ENCODE data around the gene PAWR.
"Not testable (repeated sequence)": the region's sequence is repeated elsewhere in the genome, so short reads cannot be mapped to it uniquely, and the experiment has no call there.

PAWR gene

DNA sequence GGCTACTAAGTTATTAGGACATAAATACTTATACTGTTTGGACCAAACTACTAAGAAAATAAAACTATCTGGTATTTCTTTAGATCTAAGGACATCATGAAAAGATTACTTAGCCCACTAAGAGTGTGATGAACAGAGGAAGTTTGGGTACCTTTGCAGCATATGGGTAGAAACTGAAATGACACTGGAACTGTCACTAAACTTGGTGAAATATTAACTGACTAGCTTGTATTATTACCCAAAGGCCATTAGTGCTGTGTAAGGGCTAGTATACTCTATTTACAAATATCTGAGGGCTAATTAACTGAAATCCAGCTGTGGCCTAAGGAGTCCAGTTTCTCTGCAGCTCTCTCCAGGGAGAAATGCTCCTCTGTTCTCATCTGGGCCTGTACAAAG lies 45.5 kb downstream of the PAWR start:
- no peak for DNase-seq

DNA sequence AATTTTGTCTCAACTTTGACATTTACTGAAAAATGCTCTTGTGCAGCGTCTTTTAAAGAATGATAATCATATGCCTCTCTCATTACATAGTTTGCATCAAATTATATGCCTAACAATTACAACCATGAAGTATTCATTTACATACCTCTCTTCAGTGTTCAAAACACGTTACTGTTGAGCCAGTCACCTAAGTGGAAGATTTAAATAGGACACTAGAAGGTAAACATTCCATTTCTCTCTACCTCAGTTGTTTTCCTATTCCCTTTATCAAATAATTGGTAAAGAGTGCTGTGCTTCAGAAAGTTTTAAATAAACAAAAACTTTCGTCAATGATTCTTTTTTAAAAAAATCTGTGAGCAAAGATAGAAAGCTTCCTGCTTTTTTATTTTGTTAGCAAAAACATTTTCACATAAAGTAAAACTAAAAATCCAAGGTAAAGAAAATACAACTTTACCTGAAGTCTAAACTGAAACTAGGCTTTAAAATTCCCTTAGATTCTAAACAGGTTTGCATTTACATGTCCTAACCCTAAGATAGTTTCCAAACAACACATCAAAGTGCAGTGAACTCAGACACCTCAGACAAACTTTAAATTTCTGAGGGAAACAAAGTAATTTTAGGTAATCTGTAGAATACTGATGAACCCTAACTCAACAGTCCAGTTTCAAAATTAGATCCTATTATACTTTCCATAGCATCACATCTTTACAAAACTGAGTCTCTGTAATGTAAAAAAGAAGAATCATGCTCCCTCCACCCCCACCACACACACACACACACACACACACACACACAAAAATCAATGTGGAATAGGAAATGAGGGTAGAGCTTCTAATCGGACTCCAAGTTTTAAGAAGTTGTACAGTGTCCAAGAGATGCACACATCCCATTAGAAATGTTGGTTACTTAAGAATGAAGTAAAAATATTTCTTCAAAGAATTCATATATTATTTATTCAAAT lies 46.2 kb downstream of the PAWR start:
- no peak for DNase-seq

GRCh38 chr12:79643821-79644220 lies 46.9 kb downstream of the PAWR start:
- no peak for DNase-seq

DNA sequence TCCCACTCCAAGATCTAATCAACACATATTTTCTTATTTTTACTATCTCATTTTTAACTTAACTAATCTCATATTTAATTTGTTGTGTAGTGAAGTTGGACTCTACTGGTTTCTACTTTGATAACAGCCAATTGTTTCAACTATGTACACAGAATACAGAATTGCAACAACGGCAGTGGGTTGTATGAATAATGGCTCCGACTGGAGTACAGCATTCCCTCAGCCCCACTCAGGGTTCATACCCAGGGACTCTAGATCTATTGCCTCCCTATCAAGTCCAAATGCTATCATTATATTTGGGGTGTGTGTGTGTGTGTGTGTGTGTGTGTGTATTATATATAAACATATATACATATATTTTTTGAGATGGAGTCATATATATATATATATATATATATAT lies 52.3 kb downstream of the PAWR start:
- no peak for DNase-seq

DNA sequence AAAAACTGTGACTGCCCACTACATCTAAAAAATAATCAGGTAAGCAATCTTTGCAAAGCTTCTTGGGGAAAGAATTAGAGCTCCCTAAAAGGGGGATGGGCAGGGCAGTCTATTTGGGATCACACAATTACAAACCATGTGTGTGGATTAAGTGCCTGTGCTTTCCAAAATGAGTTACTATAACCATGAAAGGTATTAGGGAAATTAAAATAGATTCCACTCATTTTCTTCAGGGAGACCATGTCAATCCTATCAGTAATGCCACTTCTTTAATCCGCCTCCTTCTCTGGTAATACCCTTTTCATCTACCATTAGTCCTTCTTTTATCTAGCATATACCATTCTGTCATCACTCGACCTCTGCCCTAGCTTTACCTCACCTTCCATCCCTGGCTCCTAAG lies 53.7 kb downstream of the PAWR start:
- no peak for DNase-seq

GRCh38 chr12:79635676-79636075 lies 55.1 kb downstream of the PAWR start:
- no peak for DNase-seq

GRCh38 chr12:79634957-79635471 lies 55.8 kb downstream of the PAWR start:
- DNase-seq, result no peak

GRCh38 chr12:79629561-79629960 lies 61.2 kb downstream of the PAWR start:
- no peak for DNase-seq

DNA sequence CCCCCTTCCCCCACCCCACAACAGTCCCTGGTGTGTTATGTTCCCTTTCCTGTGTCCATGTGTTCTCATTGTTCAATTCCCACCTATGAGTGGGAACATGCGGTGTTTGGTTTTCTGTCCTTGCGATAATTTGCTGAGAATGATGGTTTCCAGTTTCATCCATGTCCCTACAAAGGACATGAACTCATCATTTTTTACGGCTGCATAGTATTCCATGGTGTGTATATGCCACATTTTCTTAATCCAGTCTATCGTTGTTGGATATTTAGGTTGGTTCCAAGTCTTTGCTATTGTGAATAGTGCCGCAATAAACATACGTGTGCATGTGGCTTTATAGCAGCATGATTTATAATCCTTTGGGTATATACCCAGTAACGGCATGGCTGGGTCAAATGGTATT lies 64.0 kb downstream of the PAWR start:
- not testable (repeated sequence) for DNase-seq

GRCh38 chr12:79624378-79624777 lies 66.4 kb downstream of the PAWR start:
- DNase-seq, result no peak

- no peak for DNase-seq
Measured at GRCh38 chr12:79619872-79620562, 70.7 kb downstream of the PAWR start.

GRCh38 chr12:79618848-79619404 lies 71.8 kb downstream of the PAWR start:
- DNase-seq, result no peak

DNA sequence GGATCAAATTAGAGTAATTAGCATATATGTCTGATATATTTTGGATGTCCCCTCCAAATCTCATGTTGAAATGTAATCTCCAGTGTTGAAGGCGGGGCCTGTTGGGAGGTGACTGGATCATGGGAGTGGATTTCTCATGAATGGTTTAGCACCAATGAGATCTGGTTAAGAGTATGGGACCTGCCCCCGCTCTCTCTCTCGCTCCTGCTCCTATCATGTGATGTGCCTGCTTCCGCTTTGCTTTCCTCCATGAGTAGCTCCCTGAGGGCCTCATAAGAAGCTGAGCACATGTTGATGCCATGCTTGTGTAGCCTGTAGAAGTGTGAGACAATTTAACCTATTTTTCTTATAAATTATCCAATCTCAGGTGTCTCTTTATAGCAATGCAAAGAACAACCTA lies 73.1 kb downstream of the PAWR start:
- DNase-seq, result no peak

GRCh38 chr12:79615596-79616560 lies 74.9 kb downstream of the PAWR start:
- DNase-seq, result no peak

DNA sequence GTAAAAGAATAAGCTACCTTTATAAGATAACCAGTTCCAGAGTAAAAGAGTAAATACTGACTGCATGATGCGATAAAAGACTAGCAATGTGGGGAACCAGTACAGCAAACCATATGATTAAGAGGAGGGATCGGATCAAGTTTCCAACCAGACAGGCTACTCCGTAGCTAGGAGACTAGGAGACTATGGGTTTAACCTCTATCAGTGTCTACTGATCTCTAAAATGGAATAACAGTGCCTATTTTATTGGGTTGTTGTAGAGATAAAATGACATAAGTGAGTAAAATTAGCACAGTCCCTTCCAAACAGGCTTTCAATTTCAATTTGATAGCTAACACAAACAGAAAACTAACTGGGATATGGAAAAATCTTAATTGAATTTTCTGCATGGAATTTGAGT lies 76.0 kb downstream of the PAWR start:
- DNase-seq, result no peak

GRCh38 chr12:79601908-79602307 lies 88.9 kb downstream of the PAWR start:
- DNase-seq, result no peak

DNA sequence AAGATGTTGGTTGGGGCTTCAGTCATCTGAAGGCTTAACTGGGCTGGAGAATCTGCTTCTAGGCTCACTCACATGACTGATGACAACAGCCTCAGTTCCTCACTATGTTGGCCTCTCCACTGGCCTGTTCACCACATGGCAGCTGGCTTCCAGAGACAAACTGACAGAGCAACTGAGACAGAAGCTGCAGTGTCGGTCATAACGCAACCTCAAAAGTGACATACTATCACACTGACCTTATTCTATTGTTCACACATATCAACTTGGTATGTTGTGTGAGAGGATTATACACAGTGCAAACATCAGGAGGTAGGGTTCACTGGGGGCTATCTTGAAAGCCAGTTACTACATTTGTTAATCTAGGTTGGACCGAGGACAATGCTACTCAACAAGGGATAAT lies 92.9 kb downstream of the PAWR start:
- DNase-seq, result no peak

GRCh38 chr12:79596719-79597350 lies 93.9 kb downstream of the PAWR start:
- no peak for DNase-seq

DNA sequence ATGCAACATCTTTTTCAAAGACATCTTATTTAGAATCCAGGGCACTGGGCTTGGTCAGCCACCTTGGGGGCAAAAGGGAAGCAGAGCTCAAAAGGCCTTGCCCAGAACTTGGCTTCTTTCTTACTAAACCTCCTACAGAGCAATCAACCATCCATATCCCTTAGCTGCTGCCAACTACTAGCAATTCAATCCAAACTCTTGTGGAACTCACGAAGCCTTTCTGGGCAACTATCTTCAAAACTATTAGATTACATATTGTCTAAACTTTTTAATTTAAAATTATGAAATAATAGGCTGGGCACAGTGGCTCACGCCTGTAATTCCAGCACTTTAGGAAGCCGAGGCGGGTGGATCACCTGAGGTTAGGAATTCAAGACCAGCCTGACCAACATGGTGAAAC lies 95.5 kb downstream of the PAWR start:
- DNase-seq, result no peak

GRCh38 chr12:79592865-79593264 lies 97.9 kb downstream of the PAWR start:
- DNase-seq, result no peak

GRCh38 chr12:79591988-79592387 lies 98.8 kb downstream of the PAWR start:
- no peak for DNase-seq

GRCh38 chr12:79590751-79591150 lies 100.0 kb downstream of the PAWR start:
- DNase-seq, result no peak
